ENCODE measurements around the gene BMX. TPM values are rescaled to one million over a fixed set of nuclear protein-coding genes. Genes with fewer than 3 reads are reported as not detected.

The BMX gene
- polyA plus RNA-seq, 1 donor from 2014 or later, result not detected

DNA sequence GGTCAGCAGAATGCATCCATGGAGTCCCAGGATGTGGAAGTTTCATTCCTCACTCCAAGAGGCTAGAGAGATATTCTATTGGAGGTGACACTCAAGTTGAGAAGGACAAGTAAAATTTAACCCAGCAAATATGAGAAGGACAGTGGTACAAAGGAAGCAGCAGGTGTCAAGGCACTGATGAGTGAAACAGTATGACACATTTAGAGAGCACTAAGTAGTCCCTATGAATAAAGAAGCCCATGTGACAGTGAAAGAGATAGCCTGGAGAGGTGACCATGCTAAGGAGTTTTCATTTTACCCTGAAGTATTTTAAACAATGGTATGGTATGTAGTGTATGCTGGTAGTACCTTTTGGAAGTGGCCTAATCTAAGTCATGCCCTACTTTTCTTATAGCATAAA lies 9.2 kb downstream of the BMX start:
- no peaks in the 10 kb centered on the region for H3K9me2 ChIP-seq (ENCODE audit: insufficient read depth, low read length)
- H2AFZ ChIP-seq (ENCODE audit: low read depth, low read length), result no peak overlapping the region
- TF ChIP-seq, protein P1, sequence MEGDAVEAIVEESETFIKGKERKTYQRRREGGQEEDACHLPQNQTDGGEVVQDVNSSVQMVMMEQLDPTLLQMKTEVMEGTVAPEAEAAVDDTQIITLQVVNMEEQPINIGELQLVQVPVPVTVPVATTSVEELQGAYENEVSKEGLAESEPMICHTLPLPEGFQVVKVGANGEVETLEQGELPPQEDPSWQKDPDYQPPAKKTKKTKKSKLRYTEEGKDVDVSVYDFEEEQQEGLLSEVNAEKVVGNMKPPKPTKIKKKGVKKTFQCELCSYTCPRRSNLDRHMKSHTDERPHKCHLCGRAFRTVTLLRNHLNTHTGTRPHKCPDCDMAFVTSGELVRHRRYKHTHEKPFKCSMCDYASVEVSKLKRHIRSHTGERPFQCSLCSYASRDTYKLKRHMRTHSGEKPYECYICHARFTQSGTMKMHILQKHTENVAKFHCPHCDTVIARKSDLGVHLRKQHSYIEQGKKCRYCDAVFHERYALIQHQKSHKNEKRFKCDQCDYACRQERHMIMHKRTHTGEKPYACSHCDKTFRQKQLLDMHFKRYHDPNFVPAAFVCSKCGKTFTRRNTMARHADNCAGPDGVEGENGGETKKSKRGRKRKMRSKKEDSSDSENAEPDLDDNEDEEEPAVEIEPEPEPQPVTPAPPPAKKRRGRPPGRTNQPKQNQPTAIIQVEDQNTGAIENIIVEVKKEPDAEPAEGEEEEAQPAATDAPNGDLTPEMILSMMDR (IDR thresholded peaks at IDR 0.05; ENCODE audit: poor library complexity, severe bottlenecking), result no peak
- TF ChIP-seq MXI1 (conservative IDR thresholded peaks at IDR 0.05; ENCODE audit: poor library complexity, severe bottlenecking), result no peak
- TF ChIP-seq SMC3 (conservative IDR thresholded peaks at IDR 0.05; ENCODE audit: poor library complexity), result no peak
- TF ChIP-seq POLR2AphosphoS5 (IDR thresholded peaks at IDR 0.05), result no peak
- TF ChIP-seq EZH2 (IDR thresholded peaks at IDR 0.05; ENCODE audit: borderline replicate concordance, insufficient read depth, low read length, poor library complexity, severe bottlenecking), result no peak
- TF ChIP-seq TAF1 (IDR thresholded peaks at IDR 0.05; ENCODE audit: low read depth), result no peak
- no peak for TF ChIP-seq EP300 (conservative IDR thresholded peaks at IDR 0.05; ENCODE audit: poor library complexity, severe bottlenecking)
- TF ChIP-seq, protein P2, sequence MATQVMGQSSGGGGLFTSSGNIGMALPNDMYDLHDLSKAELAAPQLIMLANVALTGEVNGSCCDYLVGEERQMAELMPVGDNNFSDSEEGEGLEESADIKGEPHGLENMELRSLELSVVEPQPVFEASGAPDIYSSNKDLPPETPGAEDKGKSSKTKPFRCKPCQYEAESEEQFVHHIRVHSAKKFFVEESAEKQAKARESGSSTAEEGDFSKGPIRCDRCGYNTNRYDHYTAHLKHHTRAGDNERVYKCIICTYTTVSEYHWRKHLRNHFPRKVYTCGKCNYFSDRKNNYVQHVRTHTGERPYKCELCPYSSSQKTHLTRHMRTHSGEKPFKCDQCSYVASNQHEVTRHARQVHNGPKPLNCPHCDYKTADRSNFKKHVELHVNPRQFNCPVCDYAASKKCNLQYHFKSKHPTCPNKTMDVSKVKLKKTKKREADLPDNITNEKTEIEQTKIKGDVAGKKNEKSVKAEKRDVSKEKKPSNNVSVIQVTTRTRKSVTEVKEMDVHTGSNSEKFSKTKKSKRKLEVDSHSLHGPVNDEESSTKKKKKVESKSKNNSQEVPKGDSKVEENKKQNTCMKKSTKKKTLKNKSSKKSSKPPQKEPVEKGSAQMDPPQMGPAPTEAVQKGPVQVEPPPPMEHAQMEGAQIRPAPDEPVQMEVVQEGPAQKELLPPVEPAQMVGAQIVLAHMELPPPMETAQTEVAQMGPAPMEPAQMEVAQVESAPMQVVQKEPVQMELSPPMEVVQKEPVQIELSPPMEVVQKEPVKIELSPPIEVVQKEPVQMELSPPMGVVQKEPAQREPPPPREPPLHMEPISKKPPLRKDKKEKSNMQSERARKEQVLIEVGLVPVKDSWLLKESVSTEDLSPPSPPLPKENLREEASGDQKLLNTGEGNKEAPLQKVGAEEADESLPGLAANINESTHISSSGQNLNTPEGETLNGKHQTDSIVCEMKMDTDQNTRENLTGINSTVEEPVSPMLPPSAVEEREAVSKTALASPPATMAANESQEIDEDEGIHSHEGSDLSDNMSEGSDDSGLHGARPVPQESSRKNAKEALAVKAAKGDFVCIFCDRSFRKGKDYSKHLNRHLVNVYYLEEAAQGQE (IDR thresholded peaks at IDR 0.05; ENCODE audit: borderline replicate concordance), result no peak
- no peak for TF ChIP-seq RAD21 (conservative IDR thresholded peaks at IDR 0.05)
- no peaks in the 10 kb centered on the region for H3F3A ChIP-seq (ENCODE audit: insufficient read depth, low read length, poor library complexity, severe bottlenecking)
- no peaks in the 10 kb centered on the region for H4K20me1 ChIP-seq (ENCODE audit: insufficient read depth)
- no peaks in the 10 kb centered on the region for H3K79me2 ChIP-seq (replicated peaks; ENCODE audit: insufficient read depth, low read length)
- no peaks in the 10 kb centered on the region for H3K9me3 ChIP-seq (ENCODE audit: low read length)
- no peaks in the 10 kb centered on the region for H3K27me3 ChIP-seq (ENCODE audit: insufficient read depth, low read depth, low read length)
- H3K27ac ChIP-seq (ENCODE audit: low read length), result no peak overlapping the region
- H3K9ac ChIP-seq (ENCODE audit: low read length), result no peak overlapping the region
- no peaks in the 10 kb centered on the region for H3K36me3 ChIP-seq (ENCODE audit: insufficient read depth, low read length)
- no peak overlapping the region for H3K4me2 ChIP-seq (ENCODE audit: low read length)
- no peak overlapping the region for H3K4me3 ChIP-seq (ENCODE audit: low read length)

DNA sequence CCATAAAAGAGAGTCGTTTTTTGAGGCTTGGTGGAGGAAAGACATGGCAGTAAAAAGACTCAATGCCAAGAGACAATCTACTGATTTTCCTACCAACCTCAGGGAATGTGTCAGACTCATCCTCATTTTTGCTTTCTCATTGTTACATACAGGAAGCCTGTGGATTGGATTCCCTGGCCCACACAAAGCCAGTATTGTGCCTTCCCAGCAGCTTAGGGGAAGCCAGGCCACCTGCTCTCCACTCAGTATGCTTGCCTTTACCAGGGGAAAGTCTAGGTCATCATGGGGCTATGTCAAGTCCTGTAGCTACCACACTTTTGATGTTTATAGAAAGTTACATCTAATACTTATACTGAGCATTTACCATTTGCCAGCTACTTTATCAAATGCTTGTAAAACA lies 11.0 kb downstream of the BMX start:
- H3K9me2 ChIP-seq (ENCODE audit: insufficient read depth, low read length), result no peaks in the 10 kb centered on the region
- no peak overlapping the region for H3K9ac ChIP-seq (ENCODE audit: low read length)
- H3K4me2 ChIP-seq (ENCODE audit: low read length), result no peak overlapping the region
- H3K4me3 ChIP-seq (ENCODE audit: low read length), result no peak overlapping the region
- H3K36me3 ChIP-seq (ENCODE audit: insufficient read depth, low read length), result no peaks in the 10 kb centered on the region
- H3K27me3 ChIP-seq (ENCODE audit: insufficient read depth, low read depth, low read length), result no peaks in the 10 kb centered on the region
- H4K20me1 ChIP-seq (ENCODE audit: insufficient read depth), result no peaks in the 10 kb centered on the region
- no peak overlapping the region for H2AFZ ChIP-seq (ENCODE audit: low read depth, low read length)
- H3K27ac ChIP-seq (ENCODE audit: low read length), result no peak overlapping the region
- H3K79me2 ChIP-seq (replicated peaks; ENCODE audit: insufficient read depth, low read length), result no peaks in the 10 kb centered on the region
- H3F3A ChIP-seq (ENCODE audit: insufficient read depth, low read length, poor library complexity, severe bottlenecking), result no peaks in the 10 kb centered on the region
- no peaks in the 10 kb centered on the region for H3K9me3 ChIP-seq (ENCODE audit: low read length)
- TF ChIP-seq TAF1 (IDR thresholded peaks at IDR 0.05; ENCODE audit: low read depth), result no peak
- TF ChIP-seq, protein P2 (IDR thresholded peaks at IDR 0.05; ENCODE audit: borderline replicate concordance), result no peak
- TF ChIP-seq EZH2 (IDR thresholded peaks at IDR 0.05; ENCODE audit: borderline replicate concordance, insufficient read depth, low read length, poor library complexity, severe bottlenecking), result no peak
- TF ChIP-seq RAD21 (conservative IDR thresholded peaks at IDR 0.05), result no peak
- TF ChIP-seq EP300 (conservative IDR thresholded peaks at IDR 0.05; ENCODE audit: poor library complexity, severe bottlenecking), result no peak
- no peak for TF ChIP-seq SMC3 (conservative IDR thresholded peaks at IDR 0.05; ENCODE audit: poor library complexity)
- TF ChIP-seq, protein P1 (IDR thresholded peaks at IDR 0.05; ENCODE audit: poor library complexity, severe bottlenecking), result no peak
- no peak for TF ChIP-seq POLR2AphosphoS5 (IDR thresholded peaks at IDR 0.05)
- no peak for TF ChIP-seq MXI1 (conservative IDR thresholded peaks at IDR 0.05; ENCODE audit: poor library complexity, severe bottlenecking)

All from neural cell (in vitro differentiated cells).